ENCODE measurements around the gene SAA2.
A peak's percentile ranks its signal among the peaks of the same experiment; 100 is the strongest.
"Not testable (repeated sequence)": the region's sequence is repeated elsewhere in the genome, so short reads cannot be mapped to it uniquely, and the experiment has no call there.

The SAA2 gene

DNA sequence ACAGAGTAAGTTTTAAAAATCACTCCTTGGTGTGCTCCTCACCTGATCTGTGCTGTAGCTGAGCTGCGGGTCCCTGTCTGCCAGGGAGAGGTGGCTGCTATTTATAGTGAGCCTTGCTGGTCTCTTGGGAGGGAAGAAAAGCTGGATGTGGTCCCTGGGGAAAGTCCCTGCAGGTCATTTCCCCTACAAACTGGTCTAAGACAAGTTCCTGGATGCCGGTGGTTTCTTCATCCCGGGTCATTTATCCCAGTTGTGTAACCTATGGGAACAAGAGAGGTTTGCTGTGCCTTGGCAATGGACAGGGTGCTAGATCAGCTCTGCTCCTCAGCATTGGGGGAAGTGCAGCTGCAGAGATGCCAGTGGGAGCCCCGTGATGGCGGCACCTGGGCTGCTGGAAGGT is at the start of gene SAA2:
Gene SAA2, minus strand, starts transcription at position 108 of the 400 bp plus-strand sequence. CDS start 657 bp downstream, outside the sequence.
- ATAC-seq = no peak

GRCh38 chr11:18295316-18295715 is 46.8 kb upstream of the SAA2 start:
- DNase-seq (no peak), ATAC-seq (no peak)

More for the DNA sequence above, at the start of gene SAA2:
- DNase-seq = no peak

GRCh38 chr11:18294862-18295261 is 46.4 kb upstream of the SAA2 start:
- peak; percentile 23 for ATAC-seq
- DNase-seq = no peak

- no peak for ATAC-seq
- no peak for DNase-seq
Measured at GRCh38 chr11:18288911-18289310, 40.4 kb upstream of the SAA2 start.

- ATAC-seq = no peak
- no peak for DNase-seq
Measured at GRCh38 chr11:18285841-18286240, 37.4 kb upstream of the SAA2 start.

DNA sequence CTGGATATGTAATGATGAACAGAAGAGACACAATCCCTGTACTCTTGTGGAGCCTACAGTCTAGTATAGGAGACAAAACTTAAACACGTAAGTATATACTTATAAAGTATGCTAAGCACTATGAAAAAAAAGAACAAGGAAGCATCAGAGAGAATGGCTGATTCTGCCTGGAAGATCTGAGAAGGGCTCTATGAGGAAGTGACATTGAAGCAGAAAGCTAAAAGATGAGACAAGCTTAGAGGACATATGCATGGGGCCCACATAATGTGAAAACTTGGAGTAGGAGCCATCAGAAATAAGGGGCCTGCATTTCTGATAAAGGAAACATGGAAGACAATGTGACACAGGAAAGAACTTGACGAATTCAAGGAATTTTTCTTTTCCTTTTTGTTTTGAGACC is 34.2 kb upstream of the SAA2 start:
- no peak for ATAC-seq

DNA sequence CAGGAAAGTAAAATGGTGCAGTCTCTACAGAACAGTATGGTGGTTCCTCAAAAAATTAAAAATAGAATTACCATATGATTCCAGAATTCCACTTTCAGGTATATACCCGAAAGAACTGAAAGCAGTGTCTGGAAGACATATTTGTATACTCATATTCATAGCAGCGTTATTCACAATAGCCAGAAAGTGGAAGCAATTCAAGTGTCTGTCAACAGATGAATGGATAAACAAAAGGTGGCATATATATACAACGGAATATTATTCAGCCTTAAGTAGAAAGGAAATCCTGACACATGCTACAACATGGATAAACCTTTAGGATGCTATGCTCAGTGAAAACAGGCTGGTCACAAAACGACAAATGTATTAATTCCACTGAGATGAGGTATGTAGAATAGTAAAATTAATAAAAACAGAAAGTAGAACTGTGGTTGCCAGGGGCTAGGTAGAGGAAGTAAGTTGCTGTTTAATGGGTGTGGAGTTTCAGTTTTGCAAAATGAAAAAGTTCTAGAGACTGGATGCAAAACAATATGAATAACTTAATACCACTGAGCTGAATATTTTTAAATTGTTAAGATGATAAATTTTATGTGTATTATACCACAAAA is 32.1 kb upstream of the SAA2 start:
- DNase-seq (no peak), ATAC-seq (peak; percentile 32)

More for the DNA sequence above, 34.2 kb upstream of the SAA2 start:
- no peak for DNase-seq

DNA sequence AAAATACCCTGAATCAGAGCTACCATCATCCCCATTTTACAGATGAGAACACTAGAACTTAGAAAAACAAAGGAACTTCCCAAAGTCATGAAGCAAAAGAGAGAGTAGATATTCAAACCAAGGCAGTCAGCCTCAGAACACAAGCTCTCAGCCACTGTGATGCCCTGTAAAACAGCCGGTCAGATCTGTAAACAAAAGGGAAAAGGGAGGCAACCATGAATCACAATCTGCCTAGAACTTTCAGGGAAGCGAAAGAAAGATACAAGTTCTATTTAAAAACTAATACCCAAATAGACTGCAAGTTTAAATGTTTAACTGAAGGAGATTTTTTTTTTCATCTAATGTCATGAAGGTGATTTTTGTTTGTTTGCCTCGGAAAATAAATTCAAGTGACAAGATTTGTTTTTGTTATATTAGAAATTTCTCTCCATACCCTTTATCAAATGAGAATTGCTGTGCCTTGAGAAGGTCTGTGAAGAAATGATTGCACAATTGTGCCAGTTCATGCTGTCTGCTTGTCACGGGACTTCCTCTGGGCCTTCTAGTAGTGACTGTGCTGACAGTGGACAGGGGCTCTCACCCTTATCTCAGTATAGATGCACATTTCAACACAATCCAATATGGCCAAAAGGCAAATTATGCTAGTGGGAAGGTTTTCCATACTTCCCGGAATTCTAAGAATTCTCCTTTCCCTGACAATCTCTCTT is 29.2 kb upstream of the SAA2 start:
- DNase-seq (no peak), ATAC-seq (no peak)

- no peak for DNase-seq
- no peak for ATAC-seq
Measured at GRCh38 chr11:18271206-18271605, 22.7 kb upstream of the SAA2 start.

- ATAC-seq (no peak), DNase-seq (no peak)
Measured at GRCh38 chr11:18270102-18270501, 21.6 kb upstream of the SAA2 start.

GRCh38 chr11:18269252-18269651 is 20.8 kb upstream of the SAA2 start:
- ATAC-seq, DNase-seq: not testable (repeated sequence)

GRCh38 chr11:18267335-18268133 is 19.1 kb upstream of the SAA2 start:
- peak; percentile 62 for ATAC-seq
- DNase-seq = not testable (repeated sequence)

DNA sequence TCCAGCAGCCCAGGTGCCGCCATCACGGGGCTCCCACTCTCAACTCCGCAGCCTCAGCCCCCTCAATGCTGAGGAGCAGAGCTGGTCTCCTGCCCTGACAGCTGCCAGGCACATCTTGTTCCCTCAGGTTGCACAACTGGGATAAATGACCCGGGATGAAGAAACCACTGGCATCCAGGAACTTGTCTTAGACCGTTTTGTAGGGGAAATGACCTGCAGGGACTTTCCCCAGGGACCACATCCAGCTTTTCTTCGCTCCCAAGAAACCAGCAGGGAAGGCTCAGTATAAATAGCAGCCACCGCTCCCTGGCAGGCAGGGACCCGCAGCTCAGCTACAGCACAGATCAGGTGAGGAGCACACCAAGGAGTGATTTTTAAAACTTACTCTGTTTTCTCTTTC is 17.5 kb upstream of the SAA2 start, which contains the start of gene SAA1:
Gene SAA1, plus strand, starts transcription at position 316 of the 400 bp plus-strand sequence. CDS start 624 bp downstream, outside the sequence.
- ATAC-seq (no peak), DNase-seq (no peak)

GRCh38 chr11:18264677-18265555 is 16.4 kb upstream of the SAA2 start:
- DNase-seq = no peak
- no peak for ATAC-seq

- no peak for ATAC-seq
- no peak for DNase-seq
Measured at GRCh38 chr11:18264035-18264434, 15.6 kb upstream of the SAA2 start.

DNA sequence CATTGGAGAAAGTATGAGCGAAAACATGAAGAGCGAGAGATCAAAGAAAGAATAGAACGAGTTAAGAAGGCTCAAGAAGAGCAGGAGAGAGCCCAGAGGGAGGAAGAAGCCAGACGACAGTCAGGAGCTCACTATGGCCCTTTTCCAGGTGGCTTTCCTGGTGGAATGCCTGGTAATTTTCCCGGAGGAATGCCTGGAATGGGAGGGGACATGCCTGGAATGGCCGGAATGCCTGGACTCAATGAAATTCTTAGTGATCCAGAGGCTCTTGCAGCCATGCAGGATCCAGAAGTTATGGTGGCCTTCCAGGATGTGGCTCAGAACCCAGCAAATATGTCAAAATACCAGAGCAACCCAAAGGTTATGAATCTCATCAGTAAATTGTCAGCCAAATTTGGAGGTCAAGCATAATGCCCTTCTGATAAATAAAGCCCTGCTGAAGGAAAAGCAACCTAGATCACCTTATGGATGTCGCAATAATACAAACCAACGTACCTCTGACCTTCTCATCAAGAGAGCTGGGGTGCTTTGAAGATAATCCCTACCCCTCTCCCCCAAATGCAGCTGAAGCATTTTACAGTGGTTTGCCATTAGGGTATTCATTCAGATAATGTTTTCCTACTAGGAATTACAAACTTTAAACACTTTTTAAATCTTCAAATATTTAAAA is 14.3 kb upstream of the SAA2 start:
- ATAC-seq, DNase-seq: not testable (repeated sequence)

DNA sequence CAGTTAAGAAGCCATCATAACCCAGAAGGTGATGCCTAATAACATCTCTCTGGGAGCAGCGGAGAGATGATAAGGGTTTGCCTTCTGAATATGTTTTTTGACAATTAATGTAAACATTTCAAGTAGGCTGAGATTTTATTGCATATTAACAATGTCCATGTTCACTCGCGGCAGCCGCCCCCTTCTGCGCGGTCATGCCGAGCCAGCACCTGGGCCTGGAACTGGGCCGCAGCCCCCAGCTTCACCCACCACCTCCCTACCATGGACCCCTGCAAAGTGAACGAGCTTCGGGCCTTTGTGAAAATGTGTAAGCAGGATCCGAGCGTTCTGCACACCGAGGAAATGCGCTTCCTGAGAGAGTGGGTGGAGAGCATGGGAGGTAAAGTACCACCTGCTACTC is 13.3 kb upstream of the SAA2 start:
- ATAC-seq (no peak), DNase-seq (no peak)

DNA sequence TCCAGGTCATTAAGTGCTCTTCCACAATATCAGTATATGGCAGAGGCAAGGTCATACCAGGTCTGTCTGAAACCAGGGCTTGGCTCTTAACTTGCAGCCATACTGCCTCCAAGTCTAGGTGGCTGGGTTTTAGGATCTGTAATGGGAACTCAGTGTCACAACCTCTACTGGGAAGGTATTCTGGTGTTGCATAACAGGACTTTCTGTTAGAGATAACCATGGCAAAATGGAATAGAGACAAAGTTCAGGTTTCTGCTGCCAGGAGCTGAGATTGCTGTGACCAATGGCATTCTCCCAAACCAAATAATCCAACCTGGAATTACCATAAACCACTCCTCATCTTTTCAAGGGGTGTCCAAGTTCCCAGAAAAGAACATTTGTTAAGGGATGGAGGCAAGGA is 10.8 kb upstream of the SAA2 start:
- ATAC-seq = no peak

DNA sequence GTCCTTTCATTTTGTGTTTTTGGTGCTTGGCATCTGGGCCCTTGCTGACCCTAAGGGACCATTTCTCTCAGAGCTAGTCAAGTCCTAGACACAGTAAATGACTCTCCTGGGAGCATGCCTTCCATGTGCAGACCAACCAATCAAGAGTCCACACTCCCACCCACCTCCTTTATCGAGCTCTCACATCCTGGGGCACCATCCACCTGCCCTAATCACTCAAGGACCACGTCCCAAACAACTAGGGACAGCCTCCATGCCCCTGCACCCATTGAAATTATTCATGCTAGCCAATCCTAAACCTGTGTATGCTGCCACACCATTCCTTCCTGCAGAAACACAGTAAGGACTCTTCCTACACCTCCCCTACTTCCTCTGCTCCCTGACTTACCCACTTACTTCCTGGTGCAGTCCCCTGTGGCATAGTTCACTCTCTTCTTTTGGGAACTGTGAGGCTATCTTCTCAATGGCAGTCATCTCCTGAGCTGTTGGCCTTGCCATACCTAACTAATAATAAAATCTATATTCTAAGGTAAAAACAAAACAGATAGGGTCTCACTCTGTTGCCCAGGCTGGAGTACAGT is 6.4 kb upstream of the SAA2 start:
- no peak for ATAC-seq
- DNase-seq = no peak

More for the DNA sequence above, 10.8 kb upstream of the SAA2 start:
- no peak for DNase-seq

DNA sequence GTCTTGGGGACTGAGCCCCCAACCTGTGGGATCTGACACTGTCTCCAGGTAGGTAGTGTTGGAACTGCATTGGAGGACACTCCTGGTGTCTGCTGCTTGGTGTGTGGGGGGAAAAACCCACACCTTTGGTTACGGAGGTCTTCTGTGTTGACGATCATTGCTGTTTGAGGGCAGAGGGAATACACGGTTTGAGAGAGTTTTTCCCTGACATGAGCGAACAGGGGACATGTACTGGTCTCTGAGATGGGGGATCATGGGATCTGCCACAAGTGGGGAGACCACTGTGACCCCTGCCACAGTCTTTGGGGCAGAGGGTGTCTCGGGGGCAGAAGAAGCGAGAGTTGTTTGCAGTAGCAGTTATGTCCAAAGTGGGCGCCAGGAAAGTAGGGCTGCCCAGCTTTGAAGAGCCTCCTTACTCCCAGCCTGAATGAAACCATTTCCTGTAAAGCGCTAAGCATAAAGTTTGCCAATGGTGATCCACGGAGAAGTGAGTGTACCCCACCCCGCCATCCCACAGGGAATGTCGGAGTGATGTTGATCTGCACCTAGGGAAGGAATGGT is 5.4 kb upstream of the SAA2 start:
- ATAC-seq (no peak), DNase-seq (no peak)

DNA sequence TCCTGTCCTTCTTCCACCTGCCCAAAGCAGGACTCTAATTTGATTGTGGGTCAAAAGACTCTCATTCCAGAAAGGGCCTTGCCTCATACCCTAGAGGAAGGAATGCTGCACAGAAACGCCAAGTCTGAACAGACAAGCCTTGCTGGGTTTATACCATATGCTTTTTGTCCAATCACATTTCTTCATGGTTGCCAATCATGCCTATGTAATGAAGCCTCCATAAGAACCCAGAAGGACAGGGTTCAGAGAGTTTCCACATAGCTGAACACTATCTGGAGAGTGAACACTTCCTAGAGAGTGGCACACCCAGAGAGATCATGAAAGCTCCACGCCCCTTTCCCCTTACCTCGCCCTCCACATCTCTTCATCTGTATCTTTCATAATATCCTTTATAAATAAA is 4.8 kb upstream of the SAA2 start:
- DNase-seq = no peak
- no peak for ATAC-seq
